ENCODE measurements around the gene MAPK14. TPM values are rescaled to one million over a fixed set of nuclear protein-coding genes. Genes with fewer than 3 reads are reported as not detected.

The MAPK14 gene
- total RNA-seq, 1 donor from 2014 or later: 36.5 TPM

DNA sequence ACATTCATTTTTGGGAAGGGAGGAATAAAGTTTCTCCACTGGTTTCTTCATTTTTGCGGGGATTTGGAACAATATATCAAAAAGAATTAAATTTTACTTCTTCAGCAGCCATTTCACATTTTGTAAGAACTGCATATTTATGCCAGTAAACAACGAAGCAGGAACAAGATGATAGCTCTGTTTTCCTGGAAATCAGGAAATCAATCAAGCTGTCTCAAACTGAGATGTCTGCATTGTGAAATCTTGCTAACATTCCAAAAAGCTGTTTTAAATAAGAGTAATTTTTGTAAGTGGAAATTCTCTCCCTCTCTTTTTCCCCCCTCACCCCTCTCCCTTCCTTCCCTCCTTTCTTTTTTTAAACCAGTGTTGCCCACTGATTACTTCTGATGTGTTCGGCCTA lies 122.7 kb downstream of the MAPK14 start:
- TF ChIP-seq, protein P1, sequence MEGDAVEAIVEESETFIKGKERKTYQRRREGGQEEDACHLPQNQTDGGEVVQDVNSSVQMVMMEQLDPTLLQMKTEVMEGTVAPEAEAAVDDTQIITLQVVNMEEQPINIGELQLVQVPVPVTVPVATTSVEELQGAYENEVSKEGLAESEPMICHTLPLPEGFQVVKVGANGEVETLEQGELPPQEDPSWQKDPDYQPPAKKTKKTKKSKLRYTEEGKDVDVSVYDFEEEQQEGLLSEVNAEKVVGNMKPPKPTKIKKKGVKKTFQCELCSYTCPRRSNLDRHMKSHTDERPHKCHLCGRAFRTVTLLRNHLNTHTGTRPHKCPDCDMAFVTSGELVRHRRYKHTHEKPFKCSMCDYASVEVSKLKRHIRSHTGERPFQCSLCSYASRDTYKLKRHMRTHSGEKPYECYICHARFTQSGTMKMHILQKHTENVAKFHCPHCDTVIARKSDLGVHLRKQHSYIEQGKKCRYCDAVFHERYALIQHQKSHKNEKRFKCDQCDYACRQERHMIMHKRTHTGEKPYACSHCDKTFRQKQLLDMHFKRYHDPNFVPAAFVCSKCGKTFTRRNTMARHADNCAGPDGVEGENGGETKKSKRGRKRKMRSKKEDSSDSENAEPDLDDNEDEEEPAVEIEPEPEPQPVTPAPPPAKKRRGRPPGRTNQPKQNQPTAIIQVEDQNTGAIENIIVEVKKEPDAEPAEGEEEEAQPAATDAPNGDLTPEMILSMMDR (IDR thresholded peaks at IDR 0.05): no peak
- H3K9me3 Mint-ChIP-seq (ENCODE audit: low read depth): peaks cover 20% of the 10 kb centered on the region
- H3K36me3 Mint-ChIP-seq (ENCODE audit: low read depth): peaks cover 10% of the 10 kb centered on the region
- H3K4me3 Mint-ChIP-seq (ENCODE audit: unreplicated experiment): no peak overlapping the region
- H3K27ac Mint-ChIP-seq (ENCODE audit: unreplicated experiment): no peak overlapping the region
- DNase-seq (ENCODE audit: low spot score): no peak
- H3K4me1 Mint-ChIP-seq (ENCODE audit: low read depth): no peaks in the 10 kb centered on the region
- H3K27me3 Mint-ChIP-seq (ENCODE audit: low read depth): peaks cover 2% of the 10 kb centered on the region

- Mint-ChIP-seq H3K9me3 (ENCODE audit: low read depth) (peaks cover 23% of the 10 kb centered on the region), H3K27me3 (ENCODE audit: low read depth) (peaks cover 2% of the 10 kb centered on the region), H3K4me3 (ENCODE audit: unreplicated experiment) (no peak overlapping the region), H3K4me1 (ENCODE audit: low read depth) (no peaks in the 10 kb centered on the region), H3K36me3 (ENCODE audit: low read depth) (peaks cover 13% of the 10 kb centered on the region), H3K27ac (ENCODE audit: unreplicated experiment) (no peak overlapping the region)
- no peak for DNase-seq (ENCODE audit: low spot score)
- TF ChIP-seq, protein P1 (IDR thresholded peaks at IDR 0.05): no peak
Measured at GRCh38 chr6:36154286-36154685, 126.7 kb downstream of the MAPK14 start.

- TF ChIP-seq, protein P1 (IDR thresholded peaks at IDR 0.05): no peak
- Mint-ChIP-seq H3K27me3 (ENCODE audit: low read depth) (peaks cover 2% of the 10 kb centered on the region), H3K4me3 (ENCODE audit: unreplicated experiment) (no peak overlapping the region), H3K9me3 (ENCODE audit: low read depth) (peaks cover 23% of the 10 kb centered on the region), H3K36me3 (ENCODE audit: low read depth) (peaks cover 13% of the 10 kb centered on the region), H3K4me1 (ENCODE audit: low read depth) (no peaks in the 10 kb centered on the region), H3K27ac (ENCODE audit: unreplicated experiment) (no peak overlapping the region)
- no peak for DNase-seq (ENCODE audit: low spot score)
Measured at GRCh38 chr6:36155662-36156061, 128.1 kb downstream of the MAPK14 start.

DNA sequence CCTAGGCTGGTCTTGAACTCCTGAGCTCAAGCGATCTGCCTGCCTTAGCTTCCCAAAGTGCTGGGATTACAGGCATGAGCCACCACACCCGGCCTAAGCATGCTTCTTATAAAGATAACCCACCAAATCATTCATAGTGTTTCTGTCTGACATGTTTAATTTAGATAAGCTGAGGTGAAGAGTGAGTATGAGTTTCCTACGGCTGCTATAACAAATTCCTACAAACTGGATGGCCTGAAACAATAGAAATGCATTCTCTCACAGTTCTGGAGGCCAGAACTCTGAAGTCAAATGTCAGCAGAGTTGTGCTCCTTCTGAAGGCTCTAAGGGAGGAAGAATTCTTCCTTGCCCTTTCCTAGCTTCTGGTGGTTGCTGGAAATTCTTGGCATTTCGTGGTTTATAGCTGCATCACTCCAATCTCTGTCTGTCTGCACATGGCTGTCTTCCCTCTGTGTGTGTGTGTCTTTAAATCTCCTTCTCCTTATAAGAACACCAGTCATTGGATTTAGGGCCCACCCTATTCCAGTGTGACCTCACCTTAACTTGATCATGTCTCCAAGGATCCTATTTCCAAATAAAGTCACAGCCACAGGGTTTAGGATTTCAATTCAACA lies 132.6 kb downstream of the MAPK14 start:
- H3K27me3 Mint-ChIP-seq (ENCODE audit: low read depth): no peaks in the 10 kb centered on the region
- peaks cover 9% of the 10 kb centered on the region for H3K9me3 Mint-ChIP-seq (ENCODE audit: low read depth)
- no peaks in the 10 kb centered on the region for H3K4me1 Mint-ChIP-seq (ENCODE audit: low read depth)
- no peak for DNase-seq (ENCODE audit: low spot score)
- H3K4me3 Mint-ChIP-seq (ENCODE audit: unreplicated experiment): no peak overlapping the region
- no peak overlapping the region for H3K27ac Mint-ChIP-seq (ENCODE audit: unreplicated experiment)
- TF ChIP-seq, protein P1 (IDR thresholded peaks at IDR 0.05): no peak
- H3K36me3 Mint-ChIP-seq (ENCODE audit: low read depth): peaks cover 7% of the 10 kb centered on the region

Other genes starting within 250 kb of the MAPK14 start
- not detected in 3 replicates for gene CLPSL1, start 246.8 kb upstream of the MAPK14 start, total RNA-seq
- not detected in 3 replicates for gene CLPS, start 230.5 kb upstream of the MAPK14 start, total RNA-seq
- not detected in 3 replicates for gene LHFPL5, start 222.5 kb upstream of the MAPK14 start, total RNA-seq
- 31.2 to 33.0 TPM (median 32.0 TPM) in 3 replicates for gene SRPK1, start 106.7 kb upstream of the MAPK14 start, total RNA-seq
- 0.15 TPM in 1 of 3 replicates, not detected in the others for gene SLC26A8, start 3.2 kb upstream of the MAPK14 start, total RNA-seq
- gene MAPK13, start 102.7 kb downstream of the MAPK14 start, total RNA-seq: 0.48 to 1.0 TPM (median 0.97 TPM) in 3 replicates
- 25.6 to 28.5 TPM (median 28.2 TPM) in 3 replicates for gene BRPF3, start 168.9 kb downstream of the MAPK14 start, total RNA-seq
- gene PNPLA1, start 242.3 kb downstream of the MAPK14 start, total RNA-seq: not detected in 3 replicates

All from chondrocyte (in vitro differentiated cells).